ENCODE results near the gene NIPAL4.
"Not testable (repeated sequence)": the region's sequence is repeated elsewhere in the genome, so short reads cannot be mapped to it uniquely, and the experiment has no call there.

Gene NIPAL4
- total RNA-seq = 0.42 to 8.6 reads per million in 2 experiments

DNA sequence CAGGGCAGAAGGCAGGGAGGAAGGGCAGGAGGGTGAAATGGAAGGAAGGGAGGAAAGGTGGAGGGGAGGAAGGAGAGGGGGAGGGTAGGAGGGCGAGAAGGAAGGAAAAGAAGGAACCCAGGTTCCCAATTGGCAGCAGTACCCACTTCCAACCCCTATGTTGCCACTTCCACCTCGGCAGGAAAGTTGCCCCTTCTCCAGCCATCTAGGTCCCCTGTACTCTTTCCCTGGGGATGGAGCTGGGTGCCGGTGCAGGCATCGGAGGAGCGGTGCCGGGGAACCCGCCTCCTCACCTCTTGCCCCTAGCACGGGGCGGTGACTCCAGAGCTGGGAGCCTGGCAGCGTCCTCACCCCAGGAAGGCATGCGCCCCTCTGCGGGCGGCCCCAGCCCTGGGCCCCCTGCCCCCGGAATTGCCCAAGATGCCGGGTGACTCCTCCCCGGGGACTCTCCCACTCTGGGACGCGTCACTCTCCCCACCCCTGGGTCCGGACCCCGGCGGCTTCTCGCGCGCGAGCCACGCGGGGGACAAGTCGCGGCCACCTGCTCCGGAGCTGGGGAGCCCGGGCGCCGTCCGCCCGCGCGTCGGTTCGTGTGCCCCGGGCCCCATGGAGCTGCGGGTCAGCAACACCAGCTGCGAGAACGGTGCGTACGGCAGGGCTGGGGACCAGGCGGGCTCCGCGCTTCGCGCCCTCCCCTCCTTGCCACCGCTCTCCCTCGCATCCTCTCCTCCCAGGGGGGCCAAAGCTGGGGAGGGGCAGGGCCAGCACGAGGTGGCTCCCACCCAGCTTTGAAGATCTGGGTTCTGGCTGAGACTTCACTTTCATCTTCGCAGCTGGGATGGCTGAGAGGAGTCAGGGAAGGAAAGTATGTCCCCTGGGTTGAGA lies at the start of gene NIPAL4:
TSS of gene NIPAL4 (plus strand) at position 499 of the 885 bp plus-strand sequence. CDS start at position 607, 108 bp downstream.
- DNase-seq (ENCODE audit: low read depth) = peak; percentile 7

DNA sequence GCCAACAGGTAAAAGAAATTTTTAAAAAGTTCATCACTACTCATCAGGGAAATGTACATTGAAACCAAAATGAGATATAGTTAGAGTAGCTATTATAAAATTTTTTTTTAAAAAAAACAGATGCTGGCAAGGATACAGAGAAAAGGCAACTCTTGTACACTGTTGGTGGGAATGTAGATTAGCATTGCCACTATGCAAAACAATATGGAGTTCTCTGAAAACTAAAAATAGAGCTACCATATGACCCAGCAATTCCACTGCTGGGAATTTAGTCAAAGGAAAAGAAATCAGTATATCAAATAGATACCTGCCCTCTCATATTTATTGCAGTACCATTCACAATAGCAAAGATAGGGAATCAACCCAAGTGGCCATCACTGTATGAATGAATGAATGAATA lies 44.2 kb upstream of the NIPAL4 start:
- DNase-seq (ENCODE audit: low read depth) = no peak

DNA sequence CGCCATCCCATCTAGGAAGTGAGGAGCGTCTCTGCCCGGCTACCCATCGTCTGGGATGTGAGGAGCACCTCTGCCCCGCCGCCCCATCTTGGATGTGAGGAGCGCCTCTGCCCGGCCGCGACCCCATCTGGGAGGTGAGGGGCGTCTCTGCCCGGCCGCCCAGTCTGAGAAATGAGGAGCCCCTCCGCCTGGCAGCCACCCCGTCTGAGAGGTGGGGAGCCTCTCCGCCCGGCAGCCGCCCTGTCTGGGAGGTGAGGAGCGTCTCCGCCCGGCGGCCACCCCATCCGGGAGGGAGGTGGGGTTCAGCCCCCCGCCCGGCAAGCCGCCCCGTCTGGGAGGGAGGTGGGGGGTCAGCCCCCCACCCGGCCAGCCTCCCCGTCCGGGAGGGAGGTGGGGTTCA lies 40.5 kb upstream of the NIPAL4 start:
- not testable (repeated sequence) for DNase-seq (ENCODE audit: low read depth)

DNA sequence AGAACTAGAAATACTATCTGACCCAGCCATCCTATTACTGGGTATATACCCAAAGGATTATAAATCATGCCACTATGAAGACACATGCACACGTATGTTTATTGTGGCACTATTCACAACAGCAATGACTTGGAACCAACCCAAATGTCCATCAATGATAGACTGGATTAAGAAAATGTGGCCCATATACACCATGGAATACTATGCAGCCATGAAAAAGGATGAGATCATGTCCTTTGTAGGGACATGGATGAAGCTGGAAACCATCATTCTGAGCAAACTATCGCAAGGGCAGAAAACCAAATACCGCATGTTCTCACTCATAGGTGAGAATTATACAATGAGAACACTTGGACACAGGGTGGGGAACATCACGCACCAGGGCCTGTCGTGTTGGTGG lies 30.1 kb upstream of the NIPAL4 start:
- DNase-seq (ENCODE audit: low read depth) = not testable (repeated sequence)

DNA sequence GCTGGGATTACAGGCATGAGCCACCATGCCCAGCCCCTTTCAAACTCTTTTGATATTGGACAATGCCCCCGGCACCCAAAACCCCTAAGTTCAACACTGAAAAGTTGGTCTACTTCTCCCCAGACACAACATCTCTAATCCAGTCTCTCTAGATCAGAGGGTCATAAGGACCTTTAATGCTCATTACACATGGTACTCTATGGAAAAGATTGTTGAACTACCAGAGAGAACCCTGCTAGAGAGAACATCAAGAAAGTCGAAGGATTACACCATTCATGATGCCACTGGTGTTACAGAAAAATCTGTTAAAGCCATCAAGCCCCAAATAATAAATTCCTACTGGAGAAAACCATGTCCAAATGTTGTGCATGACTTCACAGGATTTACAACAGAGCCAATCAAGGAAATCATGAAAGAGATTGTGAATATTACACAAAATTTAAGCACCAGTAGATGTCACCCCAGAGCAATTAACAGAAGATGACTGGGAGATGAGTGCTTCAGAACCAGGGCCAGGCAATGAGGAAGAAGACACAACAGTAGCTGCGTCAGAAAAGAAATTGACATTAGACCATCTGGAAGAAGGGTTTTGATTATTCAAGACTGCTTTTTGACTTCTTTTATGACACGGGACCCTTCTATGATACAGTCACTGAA lies 28.3 kb upstream of the NIPAL4 start:
- DNase-seq (ENCODE audit: low read depth) = peak; percentile 10

DNA sequence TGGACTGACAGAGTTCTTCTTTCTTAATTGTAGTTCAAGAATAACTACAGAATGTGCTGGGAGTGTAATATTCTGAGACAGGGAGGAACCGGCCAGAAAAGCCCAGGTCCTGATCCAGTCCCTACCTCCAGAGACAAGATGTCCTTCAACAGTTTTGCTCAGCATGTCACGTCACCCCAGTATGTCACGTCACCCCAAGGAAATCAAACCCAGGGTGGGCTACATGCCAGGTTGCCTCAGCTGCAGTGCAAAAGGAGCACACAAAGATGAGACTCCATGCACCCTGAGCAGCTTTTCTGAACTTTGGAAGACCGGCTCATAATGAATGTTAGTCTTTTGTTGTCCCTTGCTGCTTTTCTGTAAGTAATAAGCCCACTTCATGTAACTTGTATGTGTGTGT lies 25.9 kb upstream of the NIPAL4 start:
- no peak for DNase-seq (ENCODE audit: low read depth)

DNA sequence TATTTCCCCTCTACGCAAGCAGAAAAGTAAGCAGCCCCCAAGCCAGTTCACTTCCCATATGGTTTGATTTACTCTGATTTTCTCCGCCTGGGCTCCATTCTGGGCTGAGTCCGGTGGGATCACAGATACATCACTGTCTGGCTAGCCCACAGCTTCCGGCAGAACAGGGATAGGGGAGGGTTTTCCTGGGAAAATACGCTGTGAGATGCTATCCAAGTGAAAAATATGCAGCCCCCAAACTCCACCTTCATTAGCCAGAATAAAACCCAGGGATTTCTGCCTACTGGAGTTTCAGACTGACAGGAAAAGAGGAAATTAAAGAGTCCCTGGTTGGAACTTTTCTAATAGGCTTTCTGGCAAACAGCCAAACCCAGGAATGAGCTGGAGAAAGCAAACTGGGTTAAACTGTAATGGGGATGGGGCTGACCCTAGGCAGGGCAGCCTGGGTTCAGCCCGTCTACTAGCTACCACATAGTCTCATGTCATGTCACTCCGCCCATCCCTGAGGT lies 16.9 kb upstream of the NIPAL4 start:
- no peak for DNase-seq (ENCODE audit: low read depth)

DNA sequence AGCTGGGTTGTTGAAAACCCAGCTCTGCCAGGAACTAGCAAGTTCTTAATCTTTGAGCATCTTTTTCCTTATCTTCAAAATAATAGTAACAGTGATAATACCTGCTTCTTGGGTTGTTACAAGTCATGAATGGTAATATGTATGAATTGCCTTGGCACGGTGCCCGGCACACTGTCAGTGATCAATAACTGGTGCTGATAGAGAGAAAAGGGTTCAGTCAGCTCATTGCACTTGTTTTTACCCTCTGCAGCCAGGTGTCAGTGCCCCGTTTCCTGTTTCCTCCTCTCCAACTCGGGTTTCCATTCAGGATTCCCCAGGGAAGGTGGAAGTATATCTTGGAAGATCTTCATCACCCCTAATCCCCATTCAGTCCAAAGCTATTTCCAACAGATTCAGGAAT lies 15.8 kb upstream of the NIPAL4 start:
- no peak for DNase-seq (ENCODE audit: low read depth)

DNA sequence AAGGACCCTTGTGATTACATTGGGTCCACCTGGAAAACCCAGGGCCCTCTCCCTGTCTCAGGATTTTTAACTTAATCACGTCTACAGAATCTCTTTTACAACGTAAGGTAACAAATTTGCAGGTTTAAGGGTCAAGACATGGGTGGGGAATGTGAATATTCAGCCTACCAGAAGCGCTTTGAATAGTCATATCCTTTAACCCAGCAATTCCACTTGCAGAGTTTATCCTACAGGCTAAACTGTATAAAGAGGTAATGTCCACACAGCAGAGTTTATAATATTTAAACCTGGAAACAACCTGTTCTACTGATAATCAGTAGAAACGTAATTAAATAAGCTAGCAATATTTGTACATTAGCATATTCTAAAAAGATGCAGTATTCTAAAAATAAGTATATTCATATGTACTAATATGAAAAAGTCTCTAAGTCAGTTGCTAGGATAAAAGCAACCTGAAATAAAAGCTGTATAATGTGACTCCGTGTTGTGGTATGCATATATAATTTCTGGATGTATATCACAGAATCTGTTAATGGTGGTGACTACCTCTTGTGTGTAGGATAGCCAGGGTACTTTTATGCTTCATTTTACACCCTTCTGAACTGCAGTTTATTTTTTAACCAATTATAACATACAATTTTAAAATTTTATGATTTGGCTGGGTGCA lies 14.1 kb upstream of the NIPAL4 start:
- no peak for DNase-seq (ENCODE audit: low read depth)

DNA sequence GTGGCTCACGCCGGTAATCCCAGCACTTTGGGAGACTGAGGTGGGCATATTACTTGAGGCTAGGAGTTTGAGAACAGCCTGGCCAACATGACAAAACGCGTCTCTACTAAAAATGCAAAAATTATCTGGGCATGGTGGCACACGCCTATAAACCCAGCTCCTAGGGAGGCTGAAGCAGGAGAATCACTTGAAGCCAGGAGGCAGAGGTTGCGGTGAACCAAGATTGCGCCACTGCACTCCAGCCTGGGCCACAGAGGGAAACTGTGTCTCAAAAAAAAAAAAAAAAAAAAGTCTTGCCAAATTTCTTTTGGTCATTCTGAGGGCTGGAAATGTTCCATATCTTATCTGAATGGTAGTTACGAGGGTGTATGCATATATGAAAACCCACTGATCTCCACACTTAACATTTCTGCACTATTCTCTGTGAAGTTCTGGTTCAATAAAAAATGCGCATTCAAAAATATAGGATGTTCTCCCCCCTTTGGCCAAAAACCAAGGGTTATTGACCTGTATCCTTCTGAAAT lies 13.5 kb upstream of the NIPAL4 start:
- DNase-seq (ENCODE audit: low read depth) = no peak

DNA sequence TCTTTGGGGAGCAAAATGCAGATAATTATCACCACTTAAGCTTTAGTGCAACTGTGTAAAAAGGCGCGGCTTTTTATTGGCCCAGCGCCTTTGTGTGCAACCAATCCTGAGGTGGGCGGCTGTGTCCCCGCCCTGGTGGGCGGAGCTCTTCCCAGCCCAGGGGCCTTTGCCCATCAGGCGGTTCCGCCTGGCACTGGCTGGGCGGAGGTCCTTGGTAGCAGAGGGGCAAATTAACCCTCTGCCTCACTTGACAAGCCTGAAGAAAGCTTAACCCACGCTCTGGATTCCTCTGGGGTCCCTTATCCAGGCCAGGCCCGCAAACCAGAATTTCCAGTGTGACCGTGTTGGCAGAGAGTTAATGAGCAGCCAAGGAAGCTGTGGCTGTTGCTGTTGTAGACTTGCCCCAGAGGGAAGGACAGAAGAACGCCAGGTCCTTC lies 12.8 kb upstream of the NIPAL4 start:
- no peak for DNase-seq (ENCODE audit: low read depth)

DNA sequence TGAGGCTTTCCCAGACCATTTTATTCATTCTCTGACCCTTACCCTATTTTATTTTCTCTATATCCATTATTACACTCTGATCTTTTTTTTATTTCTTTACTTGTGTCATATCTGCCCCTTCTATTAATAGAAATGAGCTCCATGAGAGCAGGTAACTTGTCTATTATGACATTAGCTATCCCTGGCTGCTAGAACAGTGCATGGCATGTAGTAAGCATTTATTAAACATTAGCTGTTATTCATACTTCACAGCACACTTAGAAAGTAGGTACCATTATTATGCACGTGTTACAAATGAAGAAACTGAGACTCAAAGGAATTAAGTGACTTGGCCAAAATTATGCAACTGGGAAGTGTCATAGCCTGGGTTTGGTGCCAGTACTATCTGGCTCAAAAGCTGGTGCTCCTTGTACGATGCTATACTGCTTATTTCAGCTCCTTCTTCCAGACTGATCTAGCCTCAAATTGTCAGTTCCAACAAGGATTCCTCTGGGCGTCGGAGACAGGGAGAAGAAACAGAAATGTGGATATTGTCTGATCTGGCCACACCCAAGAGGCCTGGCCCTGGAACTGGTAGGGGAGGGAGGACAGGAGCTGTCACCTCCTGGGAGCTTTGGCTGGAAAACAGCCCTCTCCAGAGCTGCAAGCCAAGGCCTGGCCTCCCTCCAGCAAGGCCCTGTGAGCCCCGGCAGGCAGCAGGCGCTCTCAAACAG lies 10.8 kb upstream of the NIPAL4 start:
- DNase-seq (ENCODE audit: low read depth) = no peak

DNA sequence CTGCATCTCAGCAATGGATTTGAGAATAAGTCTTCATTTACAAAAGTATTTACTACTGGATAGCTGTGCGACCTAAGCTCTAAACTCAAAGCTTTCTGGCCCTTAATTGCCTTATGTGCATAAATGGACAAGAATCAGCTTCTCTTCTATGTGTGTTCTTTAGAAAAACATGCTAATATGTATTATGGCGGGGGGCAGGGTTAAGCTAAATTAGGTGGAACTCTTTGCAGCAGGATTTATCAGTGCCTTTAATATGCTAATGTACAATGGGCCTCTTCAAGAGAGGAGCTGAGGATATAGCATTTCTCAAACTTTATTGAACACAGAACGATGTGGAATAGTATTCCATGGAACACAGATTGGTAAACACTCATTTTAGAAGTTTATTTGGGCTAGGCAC lies 10.0 kb upstream of the NIPAL4 start:
- DNase-seq (ENCODE audit: low read depth) = no peak

DNA sequence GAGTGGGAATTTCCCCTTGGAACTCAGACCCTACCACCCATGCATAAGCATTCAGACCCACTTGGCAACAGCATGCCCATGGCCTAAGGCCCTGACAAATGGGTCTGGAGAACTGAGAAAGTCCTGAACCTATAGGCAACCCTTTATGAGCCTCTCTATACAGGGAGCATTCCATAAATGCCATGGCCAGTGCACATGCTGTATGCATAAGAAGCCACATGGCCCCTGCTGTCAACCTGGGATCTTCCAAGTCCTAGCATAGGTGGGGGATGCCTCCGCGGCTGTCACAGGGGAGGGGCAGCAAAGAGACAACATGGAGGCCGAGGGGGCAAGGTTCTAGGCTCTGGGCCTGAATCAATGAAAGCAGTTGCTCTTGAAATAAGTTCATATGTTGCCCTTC lies 8.2 kb upstream of the NIPAL4 start:
- no peak for DNase-seq (ENCODE audit: low read depth)

DNA sequence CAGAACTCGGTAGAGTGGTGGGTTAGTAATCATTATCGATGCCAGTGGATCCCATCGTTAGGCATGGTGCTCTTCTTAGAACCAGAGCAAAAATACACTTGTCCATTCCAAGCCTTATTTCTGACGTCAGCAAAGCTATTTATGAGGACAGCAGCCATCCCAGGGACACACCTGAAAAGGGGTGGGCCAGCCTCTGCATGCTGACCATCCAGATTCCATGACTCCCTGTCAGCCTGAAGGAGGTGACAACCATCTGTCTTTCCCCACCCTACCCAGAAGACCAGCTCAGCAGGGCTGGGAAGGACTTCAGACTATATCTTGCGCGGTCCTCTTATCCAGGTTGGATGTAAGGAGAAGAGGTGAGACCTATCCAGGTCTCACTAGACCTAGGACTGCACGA lies 5.7 kb upstream of the NIPAL4 start:
- DNase-seq (ENCODE audit: low read depth) = no peak

DNA sequence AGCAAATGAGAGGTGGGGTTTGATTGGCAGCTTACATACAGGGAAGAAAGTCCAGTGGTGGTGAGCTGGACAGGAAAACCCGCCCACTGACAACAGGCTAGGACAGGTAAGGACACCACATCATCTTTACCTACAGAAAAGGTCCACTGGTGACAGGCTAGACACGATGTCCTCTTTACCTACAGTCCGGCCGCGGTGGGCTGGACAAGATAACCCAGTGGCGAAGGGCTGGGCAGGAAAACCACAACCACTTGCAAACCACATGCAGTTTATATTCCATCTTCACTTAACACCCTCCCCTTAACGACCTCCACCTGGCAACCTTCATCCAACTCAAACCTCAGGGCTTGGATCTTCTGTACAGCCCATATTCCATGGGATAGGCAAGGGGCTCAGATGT lies 5.0 kb upstream of the NIPAL4 start:
- DNase-seq (ENCODE audit: low read depth) = no peak

DNA sequence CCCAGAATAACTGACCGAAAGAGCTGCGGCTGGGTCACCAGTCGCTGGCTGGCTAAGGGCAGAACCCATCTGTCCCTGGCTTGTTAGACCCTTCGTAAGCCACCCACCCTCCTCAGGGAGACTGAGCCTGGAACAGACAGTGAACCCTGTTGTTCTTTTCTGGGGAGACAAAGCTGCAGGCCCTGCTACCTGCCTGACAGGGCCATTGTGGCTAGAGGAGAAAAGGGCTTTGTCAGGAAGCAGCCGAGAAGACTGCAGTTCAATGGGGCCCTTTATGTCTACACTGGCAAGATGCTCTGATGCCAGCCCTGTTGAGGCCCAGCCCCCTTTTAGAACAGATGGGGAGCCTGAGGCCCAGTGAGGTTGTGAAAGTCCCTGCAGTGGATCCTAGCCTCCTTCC lies 3.7 kb upstream of the NIPAL4 start:
- no peak for DNase-seq (ENCODE audit: low read depth)

DNA sequence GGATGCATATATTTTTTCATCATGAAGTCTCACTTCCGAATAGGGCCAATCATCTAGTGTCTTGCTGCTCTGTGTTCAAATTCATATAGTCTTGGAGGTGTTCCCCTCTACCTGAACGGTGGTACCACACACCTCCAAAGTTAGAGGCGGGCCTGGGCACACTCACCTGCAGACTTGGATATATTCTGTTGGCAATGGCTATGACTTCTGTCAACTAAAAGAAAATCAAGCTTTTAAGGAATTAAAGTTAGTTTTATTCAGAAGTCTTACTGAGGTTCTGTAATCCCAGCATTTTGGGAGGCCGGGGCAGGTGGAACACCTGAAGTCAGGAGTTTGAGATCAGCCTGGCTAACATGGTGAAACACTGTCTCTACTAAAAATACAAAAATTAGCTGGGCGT lies 2.6 kb upstream of the NIPAL4 start:
- no peak for DNase-seq (ENCODE audit: low read depth)

DNA sequence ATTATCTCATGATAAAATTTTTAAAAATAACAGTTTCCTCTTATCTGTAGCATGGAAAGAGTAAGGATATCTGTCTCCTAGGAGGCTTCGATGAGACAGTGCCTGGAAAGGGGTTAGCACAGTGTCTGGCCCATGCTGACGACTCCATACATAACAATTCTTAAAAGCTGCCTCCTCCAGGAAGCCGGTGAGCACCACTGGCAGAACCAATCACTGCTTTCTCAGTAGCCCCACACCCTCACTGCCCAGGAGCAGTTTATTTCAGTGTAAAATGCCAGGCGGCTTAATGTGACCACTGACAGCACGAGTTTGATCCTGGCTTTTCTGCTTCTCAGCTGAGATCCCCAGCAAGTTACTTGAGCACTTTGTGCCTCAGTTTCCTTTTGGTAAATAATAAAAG lies 1.2 kb upstream of the NIPAL4 start:
- DNase-seq (ENCODE audit: low read depth) = no peak

DNA sequence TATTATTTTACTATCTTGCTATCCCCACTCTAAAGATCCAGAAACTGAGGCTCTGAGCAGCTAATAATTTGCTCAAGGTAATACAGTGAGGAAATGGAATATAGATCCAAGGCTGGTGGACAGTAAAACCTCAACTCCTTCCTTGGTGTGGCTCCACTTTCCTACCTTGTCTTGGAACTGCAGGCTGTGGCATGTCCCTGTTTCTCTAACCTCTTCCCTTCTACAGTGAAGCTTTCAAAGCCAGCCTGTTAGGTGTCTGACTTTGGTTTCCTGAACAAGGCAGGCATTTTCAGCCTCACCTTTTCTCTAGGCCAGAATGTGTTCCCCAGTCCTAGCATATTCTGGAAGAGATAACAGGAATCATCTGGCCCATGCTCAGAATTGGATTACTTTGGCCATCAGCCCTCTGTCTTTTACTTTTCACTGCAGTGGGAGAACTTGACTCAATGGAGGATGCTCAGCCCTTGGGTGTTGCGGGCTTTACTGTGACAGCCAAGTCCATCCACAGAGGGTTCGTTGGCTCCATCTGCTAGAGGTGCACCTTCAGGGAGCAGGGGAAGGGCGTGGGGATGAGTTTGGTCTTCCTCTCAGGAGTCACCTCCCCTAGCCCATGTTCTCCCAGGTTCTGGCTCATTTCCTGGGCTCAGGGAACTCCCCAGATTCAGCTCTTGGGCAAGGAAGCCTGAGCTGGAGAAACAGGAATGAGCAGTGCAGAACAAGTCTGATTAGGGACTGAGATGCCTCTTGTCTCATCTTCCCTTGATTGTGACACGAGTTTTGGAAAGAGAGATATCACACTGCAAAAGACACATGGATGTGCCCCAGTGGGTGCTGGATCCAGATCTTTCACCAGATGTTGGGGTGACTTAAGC lies 1.1 kb downstream of the NIPAL4 start:
- no peak for DNase-seq (ENCODE audit: low read depth)

DNA sequence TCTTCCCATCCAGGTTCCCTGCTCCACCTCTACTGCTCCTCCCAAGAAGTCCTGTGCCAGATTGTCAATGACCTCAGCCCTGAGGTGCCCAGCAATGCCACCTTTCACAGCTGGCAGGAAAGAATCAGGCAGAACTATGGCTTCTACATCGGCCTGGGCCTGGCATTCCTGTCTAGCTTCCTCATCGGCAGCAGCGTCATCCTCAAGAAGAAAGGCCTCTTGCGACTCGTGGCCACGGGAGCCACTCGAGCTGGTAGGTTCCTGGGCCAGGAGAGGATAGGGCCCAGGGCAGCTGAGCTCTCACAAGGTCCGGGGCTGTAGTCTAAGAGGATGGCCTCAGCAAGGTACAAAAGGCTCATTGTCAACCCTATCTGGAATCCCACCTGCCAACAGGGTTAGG lies 3.1 kb downstream of the NIPAL4 start:
- DNase-seq (ENCODE audit: low read depth) = no peak
